GM12873 (cell line): ENCODE data around the gene GSG1.

ENCODE experiments used
- CTCF ChIP-seq: IDR thresholded peaks from 2 replicates; pipeline ENCODE4 v1.5.1; 2012; ENCODE audit warnings: low read depth, mild to moderate bottlenecking, moderate library complexity, low read length, control low read depth; ENCODE audit not compliant: insufficient read depth; ENCODE audit errors: missing control alignments

The GSG1 gene

GRCh38 chr12:13128291-13128965, 25.0 kb upstream of the GSG1 start:
- no peak for TF ChIP-seq CTCF

- no peak for TF ChIP-seq CTCF
These were observed 24.0 kb upstream of the GSG1 start for GRCh38 chr12:13127444-13127843.

GRCh38 chr12:13126494-13126893, 23.0 kb upstream of the GSG1 start:
- TF ChIP-seq CTCF, result no peak

GRCh38 chr12:13125996-13126395, 22.5 kb upstream of the GSG1 start:
- TF ChIP-seq CTCF, result no peak

GRCh38 chr12:13124656-13125505, 21.4 kb upstream of the GSG1 start:
- no peak for TF ChIP-seq CTCF

- no peak for TF ChIP-seq CTCF
These were observed 18.1 kb upstream of the GSG1 start for GRCh38 chr12:13121568-13121967.

GRCh38 chr12:13120413-13120812, 16.9 kb upstream of the GSG1 start:
- TF ChIP-seq CTCF, result no peak
